ENCODE data around the gene TGM2. TPM values are rescaled to one million over a fixed set of nuclear protein-coding genes. Genes with fewer than 3 reads are reported as not detected.

TGM2 gene
- total RNA-seq, 2 experiments from 2014 or later = 0.35 TPM

GRCh38 chr20:38147163-38147562 is 17.9 kb downstream of the TGM2 start:
- DNase-seq (no peak), ATAC-seq (no peak)
- Mint-ChIP-seq H3K4me1 (peaks cover 14% of the 10 kb centered on the region), H3K27me3 (peaks cover 2% of the 10 kb centered on the region), H3K27ac (no peak overlapping the region), H3K36me3 (no peaks in the 10 kb centered on the region), H3K4me3 (no peak overlapping the region), H3K9me3 (ENCODE audit: low read depth) (no peaks in the 10 kb centered on the region)
- CTCF ChIA-PET = no interaction called here

- Mint-ChIP-seq H3K27ac (no peak overlapping the region), H3K36me3 (no peaks in the 10 kb centered on the region), H3K27me3 (peaks cover 2% of the 10 kb centered on the region), H3K4me1 (peaks cover 9% of the 10 kb centered on the region), H3K9me3 (ENCODE audit: low read depth) (no peaks in the 10 kb centered on the region), H3K4me3 (no peak overlapping the region)
- CTCF ChIA-PET = no interaction called here
- no peak for ATAC-seq
- no peak for DNase-seq
Measured at GRCh38 chr20:38146628-38147027, 18.4 kb downstream of the TGM2 start.

GRCh38 chr20:38146156-38146555 is 18.9 kb downstream of the TGM2 start:
- no peaks in the 10 kb centered on the region for H3K9me3 Mint-ChIP-seq (ENCODE audit: low read depth)

GRCh38 chr20:38145729-38146075 is 19.4 kb downstream of the TGM2 start:
- no peaks in the 10 kb centered on the region for H3K36me3 Mint-ChIP-seq
- peaks cover 2% of the 10 kb centered on the region for H3K27me3 Mint-ChIP-seq
- H3K27ac Mint-ChIP-seq = no peak overlapping the region
- H3K4me3 Mint-ChIP-seq = no peak overlapping the region
- H3K4me1 Mint-ChIP-seq = peaks cover 6% of the 10 kb centered on the region
- no peaks in the 10 kb centered on the region for H3K9me3 Mint-ChIP-seq (ENCODE audit: low read depth)
- no peak for DNase-seq
- CTCF ChIA-PET = interaction anchor here (0.7 kb wide), 1 partner anchor 18 kb away, joined by 4 read pairs; no protein-coding TSS in a partner anchor
- ATAC-seq = no peak

More at GRCh38 chr20:38146156-38146555, 18.9 kb downstream of the TGM2 start:
- peaks cover 6% of the 10 kb centered on the region for H3K4me1 Mint-ChIP-seq
- H3K27me3 Mint-ChIP-seq = peaks cover 2% of the 10 kb centered on the region
- no peak overlapping the region for H3K27ac Mint-ChIP-seq
- ATAC-seq (no peak), DNase-seq (no peak)
- CTCF ChIA-PET = interaction anchor here (0.7 kb wide), 1 partner anchor 18 kb away, joined by 4 read pairs; no protein-coding TSS in a partner anchor
- H3K36me3 Mint-ChIP-seq = no peaks in the 10 kb centered on the region
- no peak overlapping the region for H3K4me3 Mint-ChIP-seq

GRCh38 chr20:38144974-38145728 is 19.9 kb downstream of the TGM2 start:
- H3K9me3 Mint-ChIP-seq (ENCODE audit: low read depth) = no peaks in the 10 kb centered on the region
- peaks cover 2% of the 10 kb centered on the region for H3K27me3 Mint-ChIP-seq
- no peaks in the 10 kb centered on the region for H3K36me3 Mint-ChIP-seq
- CTCF ChIA-PET = interaction anchor here (0.7 kb wide), 1 partner anchor 17 kb away, joined by 4 read pairs; no protein-coding TSS in a partner anchor
- H3K4me1 Mint-ChIP-seq = peaks cover 6% of the 10 kb centered on the region
- DNase-seq = no peak
- H3K4me3 Mint-ChIP-seq = no peak overlapping the region
- no peak overlapping the region for H3K27ac Mint-ChIP-seq
- ATAC-seq = no peak

- Mint-ChIP-seq H3K36me3 (no peaks in the 10 kb centered on the region), H3K4me3 (no peak overlapping the region), H3K4me1 (peaks cover 6% of the 10 kb centered on the region), H3K9me3 (ENCODE audit: low read depth) (no peaks in the 10 kb centered on the region), H3K27ac (no peak overlapping the region), H3K27me3 (peaks cover 2% of the 10 kb centered on the region)
- no peak for ATAC-seq
- CTCF ChIA-PET = interaction anchor here (0.6 kb wide), 1 partner anchor 71 kb away, joined by 5 read pairs; no protein-coding TSS in a partner anchor
- no peak for DNase-seq
Measured at GRCh38 chr20:38144598-38144973, 20.5 kb downstream of the TGM2 start.

GRCh38 chr20:38143646-38144554 is 21.2 kb downstream of the TGM2 start:
- peaks cover 2% of the 10 kb centered on the region for H3K27me3 Mint-ChIP-seq
- CTCF ChIA-PET = interaction anchor here (0.6 to 0.9 kb wide), 2 partner anchors 9 to 71 kb away, joined by 3 to 5 read pairs; no protein-coding TSS in a partner anchor
- no peaks in the 10 kb centered on the region for H3K36me3 Mint-ChIP-seq
- DNase-seq (no peak), ATAC-seq (no peak)
- H3K9me3 Mint-ChIP-seq (ENCODE audit: low read depth) = no peaks in the 10 kb centered on the region
- peaks cover 6% of the 10 kb centered on the region for H3K4me1 Mint-ChIP-seq
- H3K27ac Mint-ChIP-seq = no peak overlapping the region
- no peak overlapping the region for H3K4me3 Mint-ChIP-seq

GRCh38 chr20:38143238-38143645 is 21.8 kb downstream of the TGM2 start:
- CTCF ChIA-PET = interaction anchor here (0.9 kb wide), 1 partner anchor 9 kb away, joined by 3 read pairs; no protein-coding TSS in a partner anchor

GRCh38 chr20:38141889-38142494 is 23.1 kb downstream of the TGM2 start:
- no peak for ATAC-seq
- no peaks in the 10 kb centered on the region for H3K9me3 Mint-ChIP-seq (ENCODE audit: low read depth)
- no peaks in the 10 kb centered on the region for H3K36me3 Mint-ChIP-seq
- no peak overlapping the region for H3K27ac Mint-ChIP-seq
- DNase-seq = no peak
- no peak overlapping the region for H3K4me3 Mint-ChIP-seq
- CTCF ChIA-PET = no interaction called here
- peaks cover 6% of the 10 kb centered on the region for H3K4me1 Mint-ChIP-seq
- H3K27me3 Mint-ChIP-seq = no peaks in the 10 kb centered on the region

More at GRCh38 chr20:38143238-38143645, 21.8 kb downstream of the TGM2 start:
- H3K36me3 Mint-ChIP-seq = no peaks in the 10 kb centered on the region
- no peak overlapping the region for H3K4me3 Mint-ChIP-seq
- H3K4me1 Mint-ChIP-seq = peaks cover 6% of the 10 kb centered on the region
- ATAC-seq = no peak
- H3K9me3 Mint-ChIP-seq (ENCODE audit: low read depth) = no peaks in the 10 kb centered on the region
- no peak overlapping the region for H3K27ac Mint-ChIP-seq
- no peaks in the 10 kb centered on the region for H3K27me3 Mint-ChIP-seq
- no peak for DNase-seq

GRCh38 chr20:38141204-38141888 is 23.7 kb downstream of the TGM2 start:
- H3K4me1 Mint-ChIP-seq = peaks cover 6% of the 10 kb centered on the region
- H3K27ac Mint-ChIP-seq = no peak overlapping the region
- DNase-seq (no peak), ATAC-seq (no peak)
- H3K9me3 Mint-ChIP-seq (ENCODE audit: low read depth) = no peaks in the 10 kb centered on the region
- CTCF ChIA-PET = interaction anchor here (1.6 kb wide), 1 partner anchor 79 kb away, joined by 4 read pairs; no protein-coding TSS in a partner anchor
- H3K4me3 Mint-ChIP-seq = no peak overlapping the region
- no peaks in the 10 kb centered on the region for H3K27me3 Mint-ChIP-seq
- H3K36me3 Mint-ChIP-seq = no peaks in the 10 kb centered on the region

GRCh38 chr20:38139977-38140753 is 24.9 kb downstream of the TGM2 start:
- DNase-seq (no peak), ATAC-seq (no peak)
- Mint-ChIP-seq H3K36me3 (no peaks in the 10 kb centered on the region), H3K9me3 (ENCODE audit: low read depth) (no peaks in the 10 kb centered on the region), H3K4me3 (no peak overlapping the region), H3K27ac (no peak overlapping the region), H3K27me3 (no peaks in the 10 kb centered on the region), H3K4me1 (peaks cover 8% of the 10 kb centered on the region)
- CTCF ChIA-PET = interaction anchor here (1.6 kb wide), 1 partner anchor 81 kb away, joined by 4 read pairs; no protein-coding TSS in a partner anchor

All from activated CD8-positive, alpha-beta memory T cell treated with anti-CD3 and anti-CD28 coated beads, Interleukin-2, amount 10 ng/mL, durations not matched to agents 7 days and 5 days (primary cell).